ENCODE results near the gene SP6. TPM values are rescaled to one million over a fixed set of nuclear protein-coding genes. Genes with fewer than 3 reads are reported as not detected.
A peak's percentile ranks its signal among the peaks of the same experiment; 100 is the strongest.

SP6 gene
- total RNA-seq, 2 experiments from 2014 or later = 0.12 TPM; not detected in 1

DNA sequence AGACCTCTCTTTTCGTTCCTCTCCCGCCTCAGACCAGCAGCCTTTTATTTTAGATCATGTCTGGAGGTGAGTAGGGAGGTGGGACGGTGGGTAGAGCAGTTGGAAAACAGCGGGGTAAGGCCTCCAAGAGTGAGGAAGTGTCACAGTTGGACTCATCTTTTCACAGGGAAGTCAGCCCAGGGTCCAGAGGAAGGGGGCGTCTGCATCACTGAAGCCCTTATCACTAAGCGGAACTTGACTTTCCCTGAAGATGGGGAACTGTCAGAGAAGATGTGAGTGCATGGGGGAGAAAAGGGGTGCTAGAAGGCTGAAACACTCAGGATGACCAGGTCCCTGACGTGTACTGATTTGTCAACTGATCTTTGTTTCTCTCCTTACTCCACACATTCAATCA is 19.0 kb downstream of the SP6 start:
- CTCF ChIA-PET = interaction anchor here (1.0 to 5.8 kb wide), 10 partner anchors 10 to 195 kb away, joined by 3 to 58 read pairs (median 4); partner anchors contain the start of genes CDK5RAP3, OSBPL7, SCRN2 and TBX21
- H3K4me3 Mint-ChIP-seq = peak overlapping the region; percentile 97
- H3K27me3 Mint-ChIP-seq = no peaks in the 10 kb centered on the region
- peak overlapping the region; percentile 97 for H3K27ac Mint-ChIP-seq
- ATAC-seq (no peak), DNase-seq (no peak)
- no peaks in the 10 kb centered on the region for H3K9me3 Mint-ChIP-seq (ENCODE audit: low read depth)
- H3K36me3 Mint-ChIP-seq = peaks cover 21% of the 10 kb centered on the region
- H3K4me1 Mint-ChIP-seq = peaks cover 58% of the 10 kb centered on the region

DNA sequence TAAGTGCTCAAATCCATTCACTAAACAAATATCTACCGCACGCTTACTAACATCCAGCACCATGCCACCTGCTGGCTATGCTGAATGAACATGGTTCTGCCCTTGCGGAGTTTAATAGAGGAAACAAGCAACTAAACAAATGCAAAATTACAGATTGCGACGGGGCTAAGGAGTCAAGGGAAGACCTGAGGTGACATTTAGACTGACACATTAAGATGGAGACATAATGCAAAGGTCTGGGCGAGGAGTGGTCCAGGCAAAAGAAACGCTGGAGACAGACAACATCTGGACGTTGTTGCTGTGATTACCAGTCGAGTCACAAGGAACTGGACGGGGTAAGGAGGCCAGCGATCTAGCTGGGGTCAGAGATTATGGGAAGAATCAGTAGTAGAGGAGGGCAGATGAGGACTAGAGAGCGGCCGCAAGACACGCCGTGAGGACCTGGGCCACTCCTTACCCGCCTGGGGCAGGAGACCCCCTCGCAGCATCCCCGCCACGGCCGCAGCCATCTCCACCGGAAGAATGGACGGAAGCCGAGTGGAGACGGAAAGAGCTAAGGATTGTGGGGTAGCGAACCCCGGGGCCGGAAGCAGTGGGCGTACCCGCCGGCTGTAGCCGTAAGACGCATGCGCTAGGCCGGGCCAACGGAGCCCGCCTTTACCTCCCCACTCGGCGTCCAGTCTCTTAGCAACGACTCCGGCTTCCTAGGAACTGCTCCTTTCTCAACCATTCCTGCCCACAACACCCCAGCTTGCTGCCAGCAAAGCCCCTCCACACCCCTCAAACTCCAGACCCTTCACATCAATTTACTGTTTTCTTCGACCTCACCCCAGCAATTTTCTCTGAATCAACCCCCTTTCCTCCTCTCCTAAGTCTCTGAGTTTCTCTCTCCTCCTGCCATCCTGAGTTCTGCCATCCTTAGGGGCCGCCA is 19.7 kb downstream of the SP6 start, which contains the start of the genes LRRC46 and MRPL10:
LRRC46 (plus strand) TSS at position 668 of the 931 bp plus-strand sequence. CDS start 320 bp downstream, outside the sequence.
MRPL10 (minus strand) TSS at position 539 of the 931 bp plus-strand sequence; CDS start at position 509, 30 bp downstream.
- Mint-ChIP-seq H3K36me3 (peaks cover 27% of the 10 kb centered on the region), H3K4me1 (peaks cover 58% of the 10 kb centered on the region), H3K4me3 (peak within 1 kb of the TSS; percentile 97), H3K9me3 (ENCODE audit: low read depth) (no peaks in the 10 kb centered on the region), H3K27me3 (no peaks in the 10 kb centered on the region), H3K27ac (peak within 1 kb of the TSS; percentile 97)
- DNase-seq = peak; percentile 95
- ATAC-seq = peak; percentile 82
- CTCF ChIA-PET = interaction anchor here (0.6 to 5.8 kb wide), 14 partner anchors 9 to 196 kb away, joined by 3 to 58 read pairs (median 5); partner anchors contain the start of genes CDK5RAP3, OSBPL7, SCRN2 and SP2

DNA sequence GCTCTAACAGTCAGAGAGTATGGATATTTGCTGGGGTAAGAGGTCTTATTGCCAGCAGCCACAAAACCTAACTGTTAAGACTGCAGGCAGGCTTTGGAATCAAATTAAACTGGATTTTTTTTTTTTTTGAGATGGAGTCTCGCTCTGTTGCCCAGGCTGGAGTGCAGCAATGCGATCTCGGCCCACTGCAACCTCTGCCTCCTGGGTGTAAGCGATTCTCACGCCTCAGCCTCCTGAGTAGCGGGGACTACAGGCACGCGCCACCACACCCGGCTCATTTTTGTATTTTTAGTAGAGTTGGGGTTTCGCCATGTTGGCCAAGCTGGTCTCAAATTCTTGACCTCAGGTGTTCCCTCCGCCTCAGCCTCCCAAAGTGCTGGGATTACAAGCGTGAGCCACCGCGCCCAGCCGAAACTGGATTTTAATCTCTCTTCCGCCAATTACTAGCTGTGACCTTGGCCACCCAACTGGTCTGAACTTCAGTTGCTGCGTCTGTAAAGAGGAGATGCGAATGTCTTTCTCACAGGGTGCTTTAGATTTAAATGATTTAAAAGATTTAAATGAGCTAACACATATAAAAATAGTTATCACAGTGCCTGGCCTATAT is 20.5 kb downstream of the SP6 start:
- DNase-seq (no peak), ATAC-seq (no peak)
- Mint-ChIP-seq H3K4me1 (peaks cover 51% of the 10 kb centered on the region), H3K36me3 (peaks cover 31% of the 10 kb centered on the region), H3K27me3 (no peaks in the 10 kb centered on the region), H3K9me3 (ENCODE audit: low read depth) (no peaks in the 10 kb centered on the region), H3K27ac (peak overlapping the region; percentile 97), H3K4me3 (peak overlapping the region; percentile 97)
- CTCF ChIA-PET = interaction anchor here (0.6 to 5.8 kb wide), 13 partner anchors 8 to 196 kb away, joined by 3 to 58 read pairs (median 5); partner anchors contain the start of genes CDK5RAP3, OSBPL7, SCRN2 and SP2

DNA sequence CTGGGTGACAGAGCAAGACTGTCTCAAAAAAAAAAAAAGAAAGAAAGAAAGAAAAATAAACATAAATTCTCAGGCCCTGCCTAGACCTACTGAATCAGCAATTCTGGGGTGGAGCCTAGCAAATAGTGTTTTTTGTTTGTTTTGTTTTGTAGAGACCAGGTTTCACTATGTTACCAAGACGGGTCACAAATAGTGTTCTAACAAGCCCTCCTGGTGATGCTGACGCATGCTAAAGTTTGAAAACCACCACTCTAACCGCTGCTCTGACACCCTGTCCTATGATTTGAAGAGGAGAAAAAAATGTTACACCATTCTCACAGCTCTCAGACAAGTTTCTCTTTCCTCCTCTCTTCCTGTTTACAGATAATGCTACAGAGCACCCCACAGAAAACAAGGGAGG is 21.1 kb downstream of the SP6 start:
- peaks cover 47% of the 10 kb centered on the region for H3K4me1 Mint-ChIP-seq
- H3K9me3 Mint-ChIP-seq (ENCODE audit: low read depth) = no peaks in the 10 kb centered on the region
- peaks cover 34% of the 10 kb centered on the region for H3K36me3 Mint-ChIP-seq
- CTCF ChIA-PET = interaction anchor here (1.2 to 5.8 kb wide), 5 partner anchors 8 to 113 kb away, joined by 3 to 58 read pairs (median 7); partner anchors contain the start of genes OSBPL7 and SCRN2
- peak overlapping the region; percentile 97 for H3K4me3 Mint-ChIP-seq
- DNase-seq = peak; percentile 90
- peak; percentile 75 for ATAC-seq
- peak overlapping the region; percentile 97 for H3K27ac Mint-ChIP-seq
- H3K27me3 Mint-ChIP-seq = no peaks in the 10 kb centered on the region

DNA sequence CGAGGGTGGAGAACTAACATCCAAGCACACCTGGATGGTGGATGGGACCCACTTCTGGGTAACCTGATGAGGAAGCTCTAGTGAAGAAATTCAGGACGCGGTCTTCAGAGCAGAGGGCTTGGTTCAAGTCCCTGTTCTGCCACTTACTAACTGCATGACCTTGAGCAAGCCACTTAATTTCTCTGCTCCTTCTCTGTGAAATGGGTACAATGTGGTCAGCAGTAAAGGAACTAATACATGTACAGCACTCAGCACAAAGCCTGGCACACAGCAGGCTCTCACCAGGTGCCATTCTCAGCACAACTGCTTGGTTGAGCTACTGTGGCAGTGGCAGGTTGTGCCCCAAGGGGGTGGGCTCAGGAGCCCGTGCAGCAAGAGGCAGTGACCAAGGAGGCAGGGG is 27.4 kb downstream of the SP6 start:
- peaks cover 31% of the 10 kb centered on the region for H3K4me1 Mint-ChIP-seq
- no peak overlapping the region for H3K27ac Mint-ChIP-seq
- ATAC-seq (no peak), DNase-seq (no peak)
- H3K9me3 Mint-ChIP-seq (ENCODE audit: low read depth) = no peaks in the 10 kb centered on the region
- CTCF ChIA-PET = interaction anchor here (2.9 kb wide), 1 partner anchor 7 kb away, joined by 17 read pairs; the partner anchor contains the start of genes LRRC46 and MRPL10
- H3K36me3 Mint-ChIP-seq = peaks cover 36% of the 10 kb centered on the region
- H3K27me3 Mint-ChIP-seq = no peaks in the 10 kb centered on the region
- no peak overlapping the region for H3K4me3 Mint-ChIP-seq

DNA sequence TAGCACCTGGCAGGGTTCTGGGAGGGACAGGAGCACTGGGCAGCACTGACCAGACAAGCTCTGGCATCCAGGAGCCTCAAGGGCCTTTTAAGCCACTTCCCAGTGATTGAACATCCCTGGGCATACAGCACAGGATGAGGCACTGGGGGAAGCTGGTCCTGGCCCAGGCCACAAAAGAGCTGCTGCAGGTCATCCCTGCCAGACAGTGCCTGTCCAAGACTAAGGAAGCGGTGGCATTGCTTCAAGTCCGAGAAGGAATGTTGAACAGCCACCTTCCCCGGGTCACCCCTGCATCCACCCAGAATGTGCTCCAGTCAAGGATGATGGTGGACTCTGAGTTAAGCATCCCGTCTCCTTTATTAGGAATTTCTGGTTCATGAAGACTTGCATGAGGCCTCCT is 28.2 kb downstream of the SP6 start:
- no peaks in the 10 kb centered on the region for H3K9me3 Mint-ChIP-seq (ENCODE audit: low read depth)
- ATAC-seq (no peak), DNase-seq (no peak)
- peak overlapping the region; percentile 83 for H3K27ac Mint-ChIP-seq
- CTCF ChIA-PET = interaction anchor here (1.4 to 2.9 kb wide), 5 partner anchors 8 to 68 kb away, joined by 5 to 17 read pairs (median 10); partner anchors contain the start of genes LRRC46, MRPL10 and SCRN2
- peaks cover 27% of the 10 kb centered on the region for H3K4me1 Mint-ChIP-seq
- peaks cover 32% of the 10 kb centered on the region for H3K36me3 Mint-ChIP-seq
- no peaks in the 10 kb centered on the region for H3K27me3 Mint-ChIP-seq
- no peak overlapping the region for H3K4me3 Mint-ChIP-seq

DNA sequence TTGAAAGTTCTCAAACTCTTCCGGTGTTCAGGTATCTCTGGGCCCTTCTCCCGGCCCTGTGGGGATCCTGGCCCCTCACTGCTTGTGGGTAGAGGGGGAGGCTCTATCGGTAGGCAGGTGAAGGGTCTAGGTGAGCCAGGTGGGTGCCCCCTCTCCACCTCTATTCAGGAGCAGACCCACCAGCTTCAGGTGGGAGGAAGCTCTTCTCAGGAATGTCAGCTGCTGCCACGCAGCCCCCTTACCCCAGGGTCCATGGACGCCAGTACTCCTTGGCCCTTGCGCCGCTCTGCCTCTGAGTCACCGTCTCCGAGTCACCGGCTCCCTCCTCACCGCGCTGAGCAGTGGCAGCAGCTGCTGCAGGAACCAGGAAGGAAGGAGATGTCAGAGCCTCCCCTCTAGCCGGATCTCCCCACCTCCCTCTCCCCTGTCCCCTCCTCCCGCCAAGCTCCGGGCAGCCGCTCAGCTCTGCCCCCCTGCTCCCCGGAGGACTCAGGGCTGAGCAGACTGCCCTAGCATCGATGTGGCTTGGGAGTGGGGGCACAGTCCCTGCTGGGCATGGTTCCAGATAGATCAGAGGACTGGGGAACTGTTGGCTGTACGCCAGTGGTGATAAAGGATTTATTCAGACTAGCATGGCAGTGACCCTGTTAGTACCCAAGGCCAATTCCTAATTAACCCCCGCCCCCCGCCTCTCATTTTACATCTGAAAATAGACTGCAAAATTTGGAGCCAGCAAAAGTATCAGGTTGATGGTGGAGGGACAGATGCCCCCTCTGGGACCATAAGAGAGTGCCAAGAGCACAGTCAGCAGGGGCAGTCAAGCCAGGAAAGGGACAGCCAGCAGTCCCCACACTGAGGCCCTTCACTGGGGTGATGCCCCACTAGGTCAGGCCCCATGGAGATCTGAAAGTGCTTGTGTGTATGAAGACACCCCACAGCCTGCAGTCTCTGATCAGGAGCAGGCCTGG is 29.3 kb downstream of the SP6 start, which contains the start of gene OSBPL7:
OSBPL7 (minus strand) TSS at position 371 of the 968 bp plus-strand sequence. CDS start 1,516 bp downstream, outside the sequence.
- ATAC-seq (peak; percentile 97), DNase-seq (peak; percentile 91)
- CTCF ChIA-PET = interaction anchor here (0.7 to 2.9 kb wide), 17 partner anchors 9 to 196 kb away, joined by 3 to 17 read pairs (median 3); partner anchors contain the start of genes LRRC46, MRPL10 and SCRN2
- Mint-ChIP-seq H3K4me1 (peaks cover 27% of the 10 kb centered on the region), H3K4me3 (peak within 1 kb of the TSS; percentile 96), H3K27me3 (no peaks in the 10 kb centered on the region), H3K9me3 (ENCODE audit: low read depth) (no peaks in the 10 kb centered on the region), H3K36me3 (peaks cover 28% of the 10 kb centered on the region), H3K27ac (peak within 1 kb of the TSS; percentile 83)

DNA sequence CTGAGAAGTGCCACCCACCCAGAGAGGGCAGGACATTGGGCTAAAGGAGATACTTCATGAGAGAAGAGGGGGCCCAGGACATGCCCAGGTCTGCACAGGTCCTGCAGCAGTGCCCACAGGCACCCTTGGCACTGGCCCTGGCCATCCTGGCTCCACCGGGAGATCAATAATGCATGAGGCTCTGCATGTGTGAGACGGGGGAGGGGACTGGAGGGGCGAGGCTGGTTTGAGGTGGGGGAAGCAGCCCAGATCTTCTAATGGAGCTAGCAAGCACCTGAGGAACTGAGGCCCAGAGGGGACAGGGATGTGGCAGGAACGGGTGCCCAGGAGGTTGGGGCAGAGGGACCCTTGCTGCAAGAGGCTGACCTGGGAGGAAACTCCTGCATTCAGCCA is 29.9 kb downstream of the SP6 start:
- H3K27ac Mint-ChIP-seq = peak overlapping the region; percentile 83
- DNase-seq (no peak), ATAC-seq (no peak)
- H3K4me3 Mint-ChIP-seq = peak overlapping the region; percentile 96
- peaks cover 22% of the 10 kb centered on the region for H3K36me3 Mint-ChIP-seq
- H3K27me3 Mint-ChIP-seq = no peaks in the 10 kb centered on the region
- CTCF ChIA-PET = interaction anchor here (0.7 to 2.9 kb wide), 15 partner anchors 9 to 197 kb away, joined by 3 to 17 read pairs (median 4); partner anchors contain the start of genes LRRC46, MRPL10 and SCRN2
- no peaks in the 10 kb centered on the region for H3K9me3 Mint-ChIP-seq (ENCODE audit: low read depth)
- H3K4me1 Mint-ChIP-seq = peaks cover 27% of the 10 kb centered on the region

DNA sequence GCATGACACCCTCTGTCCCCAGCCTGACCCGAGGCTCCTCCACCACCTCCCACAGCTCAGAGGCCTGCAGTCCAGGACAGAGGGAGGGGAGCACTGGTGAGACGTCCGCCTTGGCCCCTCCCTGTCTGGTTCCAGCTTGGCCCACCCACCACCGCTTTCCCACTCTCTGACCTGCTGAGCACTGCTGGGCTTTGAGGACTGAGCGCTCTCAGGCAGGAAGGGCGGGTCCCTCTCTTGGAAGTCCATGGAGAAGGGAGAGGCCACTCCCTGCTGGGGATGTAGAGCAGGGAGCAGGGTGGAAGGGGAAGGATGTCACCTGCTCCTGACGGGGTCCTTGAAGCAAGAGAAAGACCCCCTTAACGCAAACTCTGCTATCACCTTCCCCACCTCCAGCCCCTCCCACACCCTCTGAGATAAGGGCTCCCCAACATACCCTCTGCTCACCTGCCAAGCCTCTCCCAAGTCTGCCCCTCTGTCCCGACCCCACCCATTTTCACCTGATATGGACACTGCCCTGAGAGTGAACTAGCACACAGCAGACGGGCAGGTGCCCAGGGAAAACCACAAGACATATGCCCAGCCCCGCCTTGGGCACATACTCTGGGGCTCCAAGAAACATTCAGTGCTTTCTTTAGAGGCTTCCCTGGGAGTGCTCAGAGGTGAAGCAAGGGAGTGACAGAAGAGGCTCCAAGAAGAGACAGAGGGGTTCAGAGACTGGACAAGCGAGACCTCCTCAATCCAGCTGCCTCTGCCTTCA is 30.8 kb downstream of the SP6 start:
- ATAC-seq (no peak), DNase-seq (no peak)
- Mint-ChIP-seq H3K27me3 (no peaks in the 10 kb centered on the region), H3K36me3 (peaks cover 20% of the 10 kb centered on the region), H3K9me3 (ENCODE audit: low read depth) (no peaks in the 10 kb centered on the region), H3K4me1 (peaks cover 27% of the 10 kb centered on the region), H3K4me3 (peak overlapping the region; percentile 96), H3K27ac (peak overlapping the region; percentile 83)
- CTCF ChIA-PET = interaction anchor here (1.1 to 2.7 kb wide), 3 partner anchors 17 to 90 kb away, joined by 3 to 11 read pairs (median 3); partner anchors contain the start of gene SCRN2

DNA sequence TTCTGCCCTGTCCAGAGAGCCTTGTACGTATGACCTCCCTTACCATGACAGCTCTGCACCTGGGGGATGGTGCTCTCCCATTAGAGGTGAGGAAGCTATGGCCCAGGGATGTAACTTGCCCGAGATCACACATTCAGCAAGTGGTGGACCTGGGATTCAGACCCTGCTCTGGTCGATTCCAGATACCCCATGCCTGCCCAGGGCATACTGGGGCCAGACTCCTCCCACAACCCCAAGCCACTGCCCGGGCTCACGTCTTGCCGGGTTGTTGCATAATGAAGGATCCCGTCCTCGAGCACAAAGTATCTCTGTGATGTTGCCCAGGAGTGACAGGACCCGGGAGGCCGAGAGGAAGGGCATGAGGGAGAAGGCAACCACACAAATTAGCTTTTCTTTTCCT is 31.5 kb downstream of the SP6 start:
- Mint-ChIP-seq H3K36me3 (peaks cover 18% of the 10 kb centered on the region), H3K4me3 (no peak overlapping the region), H3K4me1 (peaks cover 27% of the 10 kb centered on the region), H3K9me3 (ENCODE audit: low read depth) (no peaks in the 10 kb centered on the region), H3K27me3 (no peaks in the 10 kb centered on the region), H3K27ac (no peak overlapping the region)
- ATAC-seq (no peak), DNase-seq (no peak)
- CTCF ChIA-PET = no interaction called here

DNA sequence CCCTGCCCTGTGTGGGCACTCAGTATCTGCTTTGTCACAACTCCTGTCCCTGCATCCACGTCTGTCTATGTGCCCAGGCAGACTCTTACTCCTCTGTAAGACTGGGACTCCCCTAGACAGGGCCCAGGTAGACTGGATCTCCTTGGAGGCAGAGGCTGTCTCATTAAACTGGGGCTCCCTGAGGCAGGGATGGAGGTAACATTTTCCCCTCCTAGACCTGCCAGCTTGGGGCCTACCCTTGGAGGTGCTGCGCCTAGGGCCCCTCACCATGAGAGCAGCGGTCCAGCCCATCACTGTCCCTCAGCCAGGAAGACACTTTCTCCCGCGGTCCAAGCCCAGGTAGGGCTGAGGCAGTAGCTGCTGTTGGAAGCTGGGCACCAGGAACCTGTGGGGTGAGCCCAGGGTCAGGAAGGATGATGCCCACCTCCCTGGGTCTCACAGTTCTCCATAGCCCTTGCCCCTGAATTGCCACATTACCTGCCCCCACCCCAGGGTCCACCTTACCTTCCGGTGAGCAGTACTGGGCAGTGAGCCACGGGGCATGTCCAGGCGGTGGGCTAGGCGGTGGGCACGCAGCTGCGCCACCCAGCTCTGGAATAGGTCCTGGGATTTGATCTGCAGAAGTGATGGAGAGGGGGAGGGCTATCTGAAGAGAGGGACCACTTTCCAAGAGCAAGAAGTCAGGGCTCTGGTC is 32.8 kb downstream of the SP6 start:
- Mint-ChIP-seq H3K4me3 (no peak overlapping the region), H3K9me3 (ENCODE audit: low read depth) (no peaks in the 10 kb centered on the region), H3K27ac (no peak overlapping the region), H3K36me3 (peaks cover 9% of the 10 kb centered on the region), H3K27me3 (no peaks in the 10 kb centered on the region), H3K4me1 (peaks cover 27% of the 10 kb centered on the region)
- DNase-seq (no peak), ATAC-seq (no peak)
- CTCF ChIA-PET = no interaction called here

Measured in activated CD8-positive, alpha-beta memory T cell treated with anti-CD3 and anti-CD28 coated beads, Interleukin-2, amount 10 ng/mL, durations not matched to agents 7 days and 5 days (primary cell).